ENCODE measurements around the gene BCR.

BCR gene

DNA sequence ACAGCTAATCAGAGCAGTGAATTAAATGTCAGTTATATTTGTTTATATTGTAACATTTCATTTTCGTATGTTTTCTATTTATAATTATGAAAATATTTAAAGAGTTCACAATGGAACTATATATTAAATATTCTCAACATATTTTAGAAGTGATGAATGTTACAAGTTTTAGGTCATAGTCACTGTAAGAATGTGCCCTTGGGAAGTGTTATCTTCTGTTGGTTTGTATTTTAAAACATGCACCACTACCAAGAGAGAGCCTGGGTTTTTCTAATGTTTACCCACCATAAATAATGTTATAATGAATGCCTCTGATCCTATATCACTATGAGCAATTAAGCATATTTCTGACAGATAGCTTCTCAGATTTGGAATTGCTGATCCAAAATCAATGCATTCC is 171.0 kb downstream of the BCR start:
- TF ChIP-seq, protein P1, sequence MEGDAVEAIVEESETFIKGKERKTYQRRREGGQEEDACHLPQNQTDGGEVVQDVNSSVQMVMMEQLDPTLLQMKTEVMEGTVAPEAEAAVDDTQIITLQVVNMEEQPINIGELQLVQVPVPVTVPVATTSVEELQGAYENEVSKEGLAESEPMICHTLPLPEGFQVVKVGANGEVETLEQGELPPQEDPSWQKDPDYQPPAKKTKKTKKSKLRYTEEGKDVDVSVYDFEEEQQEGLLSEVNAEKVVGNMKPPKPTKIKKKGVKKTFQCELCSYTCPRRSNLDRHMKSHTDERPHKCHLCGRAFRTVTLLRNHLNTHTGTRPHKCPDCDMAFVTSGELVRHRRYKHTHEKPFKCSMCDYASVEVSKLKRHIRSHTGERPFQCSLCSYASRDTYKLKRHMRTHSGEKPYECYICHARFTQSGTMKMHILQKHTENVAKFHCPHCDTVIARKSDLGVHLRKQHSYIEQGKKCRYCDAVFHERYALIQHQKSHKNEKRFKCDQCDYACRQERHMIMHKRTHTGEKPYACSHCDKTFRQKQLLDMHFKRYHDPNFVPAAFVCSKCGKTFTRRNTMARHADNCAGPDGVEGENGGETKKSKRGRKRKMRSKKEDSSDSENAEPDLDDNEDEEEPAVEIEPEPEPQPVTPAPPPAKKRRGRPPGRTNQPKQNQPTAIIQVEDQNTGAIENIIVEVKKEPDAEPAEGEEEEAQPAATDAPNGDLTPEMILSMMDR (conservative IDR thresholded peaks at IDR 0.05; ENCODE audit: low read depth, low read length) = no peak
- no peak overlapping the region for H3K4me3 ChIP-seq (ENCODE audit: low read length)
- no peak for DNase-seq (ENCODE audit: low read depth)

DNA sequence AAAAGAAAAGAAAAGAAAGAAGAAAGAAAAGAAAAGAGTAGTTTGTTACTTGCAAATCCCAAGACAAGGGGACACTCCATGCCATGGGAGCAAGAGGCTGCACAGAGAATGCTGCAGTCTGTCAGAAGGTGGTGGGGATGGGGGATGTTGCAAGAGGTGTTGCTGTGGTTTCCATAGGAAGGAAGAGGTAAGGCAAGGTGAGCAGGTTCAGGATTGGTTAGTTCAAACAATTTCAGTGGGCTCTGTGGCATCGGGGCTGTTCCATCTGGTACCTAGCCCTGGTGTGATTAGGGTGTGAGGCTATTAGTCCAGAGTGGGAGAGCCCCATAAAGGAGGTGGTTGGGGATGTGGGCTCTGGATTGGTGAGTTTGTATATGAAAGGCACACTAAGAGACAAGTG is 172.7 kb downstream of the BCR start:
- H3K4me3 ChIP-seq (ENCODE audit: low read length) = no peak overlapping the region
- DNase-seq (ENCODE audit: low read depth) = no peak
- TF ChIP-seq, protein P1 (conservative IDR thresholded peaks at IDR 0.05; ENCODE audit: low read depth, low read length) = no peak

DNA sequence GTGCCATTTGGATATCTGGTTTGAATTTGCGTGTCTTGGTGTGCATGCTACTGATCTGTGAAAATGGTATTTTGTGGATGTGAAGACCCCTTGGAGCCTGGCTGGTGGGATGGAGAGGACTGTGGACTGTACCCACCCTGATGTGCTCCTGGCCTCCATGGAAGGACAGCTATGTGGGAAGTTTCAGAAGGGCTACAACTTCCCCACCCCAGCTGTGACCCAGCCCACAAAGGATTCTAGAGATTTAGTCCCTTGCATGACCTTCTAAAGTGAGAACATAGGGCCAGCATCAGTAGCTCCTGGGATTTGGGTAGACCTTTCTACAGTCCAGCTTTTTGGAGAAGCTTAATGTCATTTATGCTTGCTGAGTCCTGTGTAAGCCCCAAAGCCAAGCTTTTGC is 173.4 kb downstream of the BCR start:
- no peak for DNase-seq (ENCODE audit: low read depth)
- TF ChIP-seq, protein P1 (conservative IDR thresholded peaks at IDR 0.05; ENCODE audit: low read depth, low read length) = no peak
- H3K4me3 ChIP-seq (ENCODE audit: low read length) = no peak overlapping the region

- no peak overlapping the region for H3K4me3 ChIP-seq (ENCODE audit: low read length)
- DNase-seq (ENCODE audit: low read depth) = no peak
- TF ChIP-seq, protein P1 (conservative IDR thresholded peaks at IDR 0.05; ENCODE audit: low read depth, low read length) = no peak
These were observed 175.8 kb downstream of the BCR start for GRCh38 chr22:23356094-23356493.

DNA sequence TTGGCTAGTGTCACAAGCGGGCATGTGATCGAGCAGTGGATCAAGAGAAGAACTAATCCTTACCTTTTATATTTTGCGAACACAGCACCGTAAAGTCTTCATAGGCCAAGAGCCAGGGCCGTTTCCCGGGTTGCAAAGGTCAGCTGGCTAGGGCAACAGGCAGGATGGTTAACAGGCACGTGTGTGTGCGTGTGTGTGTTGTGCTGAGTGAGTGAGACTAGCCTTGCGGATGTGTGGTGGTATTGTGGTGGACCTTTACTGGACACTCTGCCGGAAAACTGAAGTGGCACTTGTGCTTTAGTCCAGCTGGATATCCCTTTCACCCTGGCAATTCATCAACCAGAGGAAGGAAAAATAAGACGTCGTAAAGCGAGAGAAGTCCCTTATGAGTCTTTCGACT is 176.7 kb downstream of the BCR start:
- H3K4me3 ChIP-seq (ENCODE audit: low read length) = no peak overlapping the region
- TF ChIP-seq, protein P1 (conservative IDR thresholded peaks at IDR 0.05; ENCODE audit: low read depth, low read length) = no peak
- no peak for DNase-seq (ENCODE audit: low read depth)

- TF ChIP-seq, protein P1 (conservative IDR thresholded peaks at IDR 0.05; ENCODE audit: low read depth, low read length) = no peak
- H3K4me3 ChIP-seq (ENCODE audit: low read length) = no peak overlapping the region
- DNase-seq (ENCODE audit: low read depth) = no peak
These were observed 179.3 kb downstream of the BCR start for GRCh38 chr22:23359583-23360123.

DNA sequence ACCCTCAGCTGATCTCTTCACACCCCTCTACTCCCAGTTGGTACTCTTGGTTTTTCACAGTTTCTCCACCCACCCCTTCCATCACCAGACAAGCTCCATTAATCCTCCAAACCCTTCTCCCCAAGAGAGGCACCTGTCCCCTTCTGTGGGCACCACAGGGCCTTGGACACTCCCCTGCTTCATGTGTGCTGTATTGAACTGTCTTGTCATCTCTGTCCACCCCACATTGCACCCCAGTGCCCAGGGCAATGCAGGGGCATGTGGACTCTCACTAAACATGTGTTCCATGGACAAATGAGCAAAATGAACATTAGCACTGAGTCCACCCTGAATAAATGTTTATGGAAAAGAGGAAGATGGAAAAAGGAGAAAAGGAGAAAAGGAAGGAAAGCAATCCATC is 181.4 kb downstream of the BCR start:
- no peak overlapping the region for H3K4me3 ChIP-seq (ENCODE audit: low read length)
- no peak for DNase-seq (ENCODE audit: low read depth)
- TF ChIP-seq, protein P1 (conservative IDR thresholded peaks at IDR 0.05; ENCODE audit: low read depth, low read length) = no peak
